Prostate gland (tissue), 2 donors: ENCODE measurements around the gene CSTPP1.

Source experiments
- CTCF ChIP-seq, 4 experiments: fragments of 200-600 bp in 2 of 4; fragments of 450-650 bp in 2 of 4; sonication (generic) in 2 of 4; IDR thresholded peaks; 1 replicate in 3 of 4; 2 replicates in 1 of 4; pipeline ENCODE4 v1.5.1; 2016 to 2019; ENCODE audit warnings: antibody characterized with exemption in 4 of 4, mild to moderate bottlenecking in 2 of 4, moderate library complexity in 2 of 4
- POLR2AphosphoS5 ChIP-seq: sonication (generic); formaldehyde crosslinking; IDR thresholded peaks from one replicate; pipeline ENCODE4 v1.6.1; 2017; ENCODE audit warnings: antibody characterized with exemption

GRCh38 chr11:47127213-47127612 lies 190.7 kb downstream of the CSTPP1 start:
- TF ChIP-seq POLR2AphosphoS5, result no peak
- no peak for TF ChIP-seq CTCF (IDR thresholded peaks at IDR 0.05)
